H9 (cell line): ENCODE results near the gene GXYLT2. TPM values are rescaled to one million over a fixed set of nuclear protein-coding genes. Genes with fewer than 3 reads are reported as not detected.

Source experiments
- DNase-seq: peaks from one replicate; pipeline ENCODE4 v3.0.0-alpha.2; 2017
- H2AFZ ChIP-seq: one replicate; pipeline ENCODE4 v1.6.1; 2013; ENCODE audit warnings: mild to moderate bottlenecking, low read length, control low read depth, moderate library complexity
- H2AK5ac ChIP-seq: 2 replicates; pipeline ENCODE4 v1.6.1; 2013; ENCODE audit warnings: low read length, control low read depth, mixed read lengths; ENCODE audit not compliant: insufficient read length
- H2BK120ac ChIP-seq: one replicate; pipeline ENCODE4 v1.6.1; 2013; ENCODE audit warnings: low read depth, mild to moderate bottlenecking, low read length, control low read depth, inconsistent platforms; ENCODE audit not compliant: poor library complexity, severe bottlenecking
- H2BK12ac ChIP-seq: 2 replicates; pipeline ENCODE4 v1.6.1; 2013; ENCODE audit warnings: low read length, control low read depth, mixed read lengths, low read depth; ENCODE audit not compliant: insufficient read length
- H2BK15ac ChIP-seq: 2 replicates; pipeline ENCODE4 v1.6.1; 2013; ENCODE audit warnings: low read depth, low read length, control low read depth
- H2BK20ac ChIP-seq: one replicate; pipeline ENCODE4 v1.6.1; 2013; ENCODE audit warnings: low read depth, mild to moderate bottlenecking, low read length, control low read depth, inconsistent platforms; ENCODE audit not compliant: poor library complexity, severe bottlenecking
- H2BK5ac ChIP-seq: 2 replicates; pipeline ENCODE4 v1.6.1; 2013; ENCODE audit warnings: low read length, control low read depth, mixed read lengths; ENCODE audit not compliant: insufficient read length
- H3K14ac ChIP-seq: 2 replicates; pipeline ENCODE4 v1.6.1; 2013; ENCODE audit warnings: low read length, control low read depth; ENCODE audit not compliant: insufficient read depth
- H3K18ac ChIP-seq: 2 replicates; pipeline ENCODE4 v1.6.1; 2013; ENCODE audit warnings: low read depth, mild to moderate bottlenecking, mixed read lengths, low read length, control low read depth; ENCODE audit not compliant: insufficient read length
- H3K23ac ChIP-seq: 2 replicates; pipeline ENCODE4 v1.6.1; 2013; ENCODE audit warnings: low read length, control low read depth, mixed read lengths, low read depth; ENCODE audit not compliant: insufficient read length
- H3K23me2 ChIP-seq: 2 replicates; pipeline ENCODE4 v1.6.1; 2013; ENCODE audit warnings: low read depth, mild to moderate bottlenecking, mixed read lengths, low read length, control low read depth; ENCODE audit not compliant: insufficient read length, poor library complexity, severe bottlenecking
- H3K27ac ChIP-seq: 2 replicates; pipeline ENCODE4 v1.5.1; 2013; ENCODE audit warnings: low read length, control low read depth, mixed read lengths, low read depth; ENCODE audit not compliant: insufficient read length
- H3K27me3 ChIP-seq: 2 replicates; pipeline ENCODE4 v1.6.1; 2013; ENCODE audit warnings: low read length, control low read depth, inconsistent platforms; ENCODE audit not compliant: insufficient read depth
- H3K4ac ChIP-seq: 2 replicates; pipeline ENCODE4 v1.6.1; 2013; ENCODE audit warnings: low read depth, mild to moderate bottlenecking, control low read depth, inconsistent platforms, low read length, moderate library complexity
- H3K4me1 ChIP-seq: 2 replicates; pipeline ENCODE4 v1.6.1; 2013; ENCODE audit warnings: low read length, control low read depth, inconsistent platforms; ENCODE audit not compliant: insufficient read depth
- H3K4me2 ChIP-seq: 2 replicates; pipeline ENCODE4 v1.6.1; 2013; ENCODE audit warnings: low read length, control low read depth, mixed read lengths; ENCODE audit not compliant: insufficient read length, insufficient read depth
- H3K56ac ChIP-seq: 2 replicates; pipeline ENCODE4 v1.6.1; 2013; ENCODE audit warnings: low read depth, mild to moderate bottlenecking, mixed read lengths, low read length, control low read depth; ENCODE audit not compliant: insufficient read length
- H3K79me1 ChIP-seq: 2 replicates; pipeline ENCODE4 v1.6.1; 2013; ENCODE audit warnings: low read depth, mild to moderate bottlenecking, moderate library complexity, low read length, control low read depth, inconsistent platforms; ENCODE audit not compliant: insufficient read depth, poor library complexity, severe bottlenecking
- H3K79me2 ChIP-seq: 2 replicates; pipeline ENCODE4 v1.6.1; 2013; ENCODE audit warnings: low read length, control low read depth, inconsistent platforms; ENCODE audit not compliant: insufficient read depth
- H3K9ac ChIP-seq: 2 replicates; pipeline ENCODE4 v1.6.1; 2013; ENCODE audit warnings: low read length, control low read depth, mixed read lengths; ENCODE audit not compliant: insufficient read length; ENCODE audit errors: extremely low read depth
- H3K9me3 ChIP-seq: one replicate; pipeline ENCODE4 v1.6.1; 2013; ENCODE audit warnings: low read depth, low read length, inconsistent platforms; ENCODE audit not compliant: control insufficient read depth
- H3T11ph ChIP-seq: one replicate; pipeline ENCODE4 v1.6.1; 2013; ENCODE audit warnings: mild to moderate bottlenecking, low read length, control low read depth, inconsistent platforms
- H4K20me1 ChIP-seq: one replicate; pipeline ENCODE4 v1.6.1; 2013; ENCODE audit not compliant: control insufficient read depth, insufficient read length, insufficient read depth
- H4K5ac ChIP-seq: 2 replicates; pipeline ENCODE4 v1.6.1; 2013; ENCODE audit warnings: low read depth, mild to moderate bottlenecking, mixed read lengths, low read length, control low read depth; ENCODE audit not compliant: insufficient read length
- H4K8ac ChIP-seq: replicated peaks from 2 replicates; pipeline ENCODE4 v1.6.1; 2013; ENCODE audit warnings: low read length, control low read depth, mixed read lengths, low read depth; ENCODE audit not compliant: insufficient read length
- H4K91ac ChIP-seq: 2 replicates; pipeline ENCODE4 v1.6.1; 2013; ENCODE audit warnings: low read depth, mild to moderate bottlenecking, moderate library complexity, mixed read lengths, low read length, control low read depth; ENCODE audit not compliant: insufficient read length
- H3K27ac Mint-ChIP-seq, 3 experiments: 2 replicates in 2 of 3; 3 replicates in 1 of 3; pipeline ENCODE4 v1.8.0; 2020 to 2021; ENCODE audit warnings: mixed read lengths in 3 of 3, mild to moderate bottlenecking in 1 of 3, moderate library complexity in 1 of 3
- H3K27me3 Mint-ChIP-seq: 2 replicates; pipeline ENCODE4 v1.8.0; 2021; ENCODE audit warnings: low read depth, mild to moderate bottlenecking, moderate library complexity, mixed read lengths
- H3K36me3 Mint-ChIP-seq, 3 experiments: 2 replicates in 2 of 3; 3 replicates in 1 of 3; pipeline ENCODE4 v1.8.0; 2020 to 2021; ENCODE audit warnings: low read depth in 3 of 3, mixed read lengths in 3 of 3; ENCODE audit not compliant: insufficient read depth in 1 of 3
- H3K4me1 Mint-ChIP-seq, 2 experiments: 2 replicates each; pipeline ENCODE4 v1.8.0; 2020; ENCODE audit warnings: mixed read lengths in 2 of 2
- H3K4me3 Mint-ChIP-seq, 2 experiments: 2 replicates in 1 of 2; 3 replicates in 1 of 2; pipeline ENCODE4 v1.8.0; 2020 to 2021; ENCODE audit warnings: mild to moderate bottlenecking in 2 of 2, mixed read lengths in 2 of 2, moderate library complexity in 1 of 2
- H3K9me3 Mint-ChIP-seq, 2 experiments: 2 replicates in 1 of 2; 3 replicates in 1 of 2; pipeline ENCODE4 v1.8.0; 2020; ENCODE audit warnings: mild to moderate bottlenecking in 2 of 2, mixed read lengths in 2 of 2, moderate library complexity in 1 of 2
- WGBS: extraction: QIAGEN DNeasy Blood & Tissue Kit; methylation state at CpG from one replicate; pipeline ENCODE4 v1.1.7; 2013; ENCODE audit warnings: missing lambda C conversion rate, low lambda C conversion rate, mixed read lengths; ENCODE audit not compliant: insufficient read length; ENCODE audit errors: extremely low coverage; 5-methylcytosine and 5-hydroxymethylcytosine counted together
- total RNA-seq: library from RNA; stranded (reverse); gene quantifications from 2 replicates; pipeline ENCODE4 v1.2.1, GENCODE V29; 2021
- TF ChIP-seq, protein P1 (sequence below): fragments of 200-600 bp; sonication (generic); conservative IDR thresholded peaks from 3 replicates; pipeline ENCODE4 v1.8.0; 2021; ENCODE audit warnings: antibody characterized with exemption, mild to moderate bottlenecking

GXYLT2 gene
- total RNA-seq, 1 experiment from 2014 or later = 2.0 TPM

DNA sequence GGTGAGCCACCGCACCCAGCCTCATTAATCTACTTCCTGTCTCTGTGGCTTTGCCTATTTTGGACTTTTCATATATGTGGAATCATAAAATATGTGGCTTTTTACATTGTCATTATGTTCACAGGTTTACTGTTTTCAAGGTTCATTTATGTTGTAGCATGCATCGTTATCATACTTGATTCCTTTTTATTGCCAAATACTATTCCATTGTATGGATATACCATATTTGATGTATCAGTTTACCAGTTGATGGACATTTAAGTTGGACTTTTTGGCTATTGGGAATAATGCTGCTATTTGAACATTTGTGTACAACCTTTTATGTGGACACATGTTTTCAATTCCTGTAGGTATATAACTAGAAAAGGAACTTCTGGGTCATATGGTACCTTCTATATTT lies 14.0 kb downstream of the GXYLT2 start:
- H3K18ac ChIP-seq = no peak overlapping the region
- no peak overlapping the region for H2BK5ac ChIP-seq
- H3K4ac ChIP-seq = no peak overlapping the region
- H3K27ac ChIP-seq = no peak overlapping the region
- no peaks in the 10 kb centered on the region for H3K79me1 ChIP-seq
- no peak overlapping the region for H2BK12ac ChIP-seq
- TF ChIP-seq, protein P1, sequence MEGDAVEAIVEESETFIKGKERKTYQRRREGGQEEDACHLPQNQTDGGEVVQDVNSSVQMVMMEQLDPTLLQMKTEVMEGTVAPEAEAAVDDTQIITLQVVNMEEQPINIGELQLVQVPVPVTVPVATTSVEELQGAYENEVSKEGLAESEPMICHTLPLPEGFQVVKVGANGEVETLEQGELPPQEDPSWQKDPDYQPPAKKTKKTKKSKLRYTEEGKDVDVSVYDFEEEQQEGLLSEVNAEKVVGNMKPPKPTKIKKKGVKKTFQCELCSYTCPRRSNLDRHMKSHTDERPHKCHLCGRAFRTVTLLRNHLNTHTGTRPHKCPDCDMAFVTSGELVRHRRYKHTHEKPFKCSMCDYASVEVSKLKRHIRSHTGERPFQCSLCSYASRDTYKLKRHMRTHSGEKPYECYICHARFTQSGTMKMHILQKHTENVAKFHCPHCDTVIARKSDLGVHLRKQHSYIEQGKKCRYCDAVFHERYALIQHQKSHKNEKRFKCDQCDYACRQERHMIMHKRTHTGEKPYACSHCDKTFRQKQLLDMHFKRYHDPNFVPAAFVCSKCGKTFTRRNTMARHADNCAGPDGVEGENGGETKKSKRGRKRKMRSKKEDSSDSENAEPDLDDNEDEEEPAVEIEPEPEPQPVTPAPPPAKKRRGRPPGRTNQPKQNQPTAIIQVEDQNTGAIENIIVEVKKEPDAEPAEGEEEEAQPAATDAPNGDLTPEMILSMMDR = no peak
- H3K9me3 ChIP-seq = no peaks in the 10 kb centered on the region
- no peak overlapping the region for H2BK120ac ChIP-seq
- no peak overlapping the region for H3K23ac ChIP-seq
- no peaks in the 10 kb centered on the region for H3K23me2 ChIP-seq
- no peaks in the 10 kb centered on the region for H3K27me3 ChIP-seq
- Mint-ChIP-seq H3K9me3 (no peaks in the 10 kb centered on the region), H3K4me3 (no peak overlapping the region), H3K36me3 (no peaks in the 10 kb centered on the region), H3K27me3 (peaks cover 3% of the 10 kb centered on the region), H3K4me1 (peaks cover 0 to 6% of the 10 kb centered on the region in 2 experiments; a peak in 2 of 4 replicates), H3K27ac (no peak overlapping the region)
- no peak overlapping the region for H2AFZ ChIP-seq
- no peak overlapping the region for H2BK15ac ChIP-seq
- H4K20me1 ChIP-seq = no peaks in the 10 kb centered on the region
- H3K4me1 ChIP-seq = no peaks in the 10 kb centered on the region
- no peak overlapping the region for H2AK5ac ChIP-seq
- H3K56ac ChIP-seq = no peak overlapping the region
- no peak overlapping the region for H4K5ac ChIP-seq
- H3K14ac ChIP-seq = no peak overlapping the region
- H3K9ac ChIP-seq = no peak overlapping the region
- H3T11ph ChIP-seq = no peak overlapping the region
- no peak for DNase-seq
- no peak overlapping the region for H2BK20ac ChIP-seq
- H3K79me2 ChIP-seq = no peaks in the 10 kb centered on the region
- WGBS = no CpG with 5 or more reads among the region's 2 CpGs
- H4K91ac ChIP-seq = no peak overlapping the region
- H3K4me2 ChIP-seq = no peak overlapping the region
- no peak overlapping the region for H4K8ac ChIP-seq
